Nephron progenitor cell (in vitro differentiated cells): ENCODE measurements around the gene LRFN5.
A peak's percentile ranks its signal among the peaks of the same experiment; 100 is the strongest.
"Not testable (repeated sequence)": the region's sequence is repeated elsewhere in the genome, so short reads cannot be mapped to it uniquely, and the experiment has no call there.

ENCODE experiments used
- DNase-seq: peaks from one replicate; pipeline ENCODE4 v3.0.0; 2021
- H3K27ac Mint-ChIP-seq: 2 replicates; pipeline ENCODE4 v1.8.0; 2021; ENCODE audit warnings: mild to moderate bottlenecking, moderate library complexity, mixed read lengths
- H3K27me3 Mint-ChIP-seq: 2 replicates; pipeline ENCODE4 v1.8.0; 2021; ENCODE audit warnings: mild to moderate bottlenecking, low read depth, mixed read lengths; ENCODE audit not compliant: poor library complexity
- H3K36me3 Mint-ChIP-seq: 2 replicates; pipeline ENCODE4 v1.8.0; 2021; ENCODE audit warnings: low read depth, mixed read lengths
- H3K4me1 Mint-ChIP-seq: 2 replicates; pipeline ENCODE4 v1.8.0; 2021; ENCODE audit warnings: mixed read lengths
- H3K4me3 Mint-ChIP-seq: 2 replicates; pipeline ENCODE4 v1.8.0; 2021; ENCODE audit warnings: mild to moderate bottlenecking, moderate library complexity, mixed read lengths
- H3K9me3 Mint-ChIP-seq: 2 replicates; pipeline ENCODE4 v1.8.0; 2021; ENCODE audit warnings: mild to moderate bottlenecking, moderate library complexity, mixed read lengths
- TF ChIP-seq, protein P1 (sequence below): fragments of 200-600 bp; sonication (generic); IDR thresholded peaks from 2 replicates; pipeline ENCODE4 v1.5.0; 2021; ENCODE audit warnings: antibody characterized with exemption

Gene LRFN5

DNA sequence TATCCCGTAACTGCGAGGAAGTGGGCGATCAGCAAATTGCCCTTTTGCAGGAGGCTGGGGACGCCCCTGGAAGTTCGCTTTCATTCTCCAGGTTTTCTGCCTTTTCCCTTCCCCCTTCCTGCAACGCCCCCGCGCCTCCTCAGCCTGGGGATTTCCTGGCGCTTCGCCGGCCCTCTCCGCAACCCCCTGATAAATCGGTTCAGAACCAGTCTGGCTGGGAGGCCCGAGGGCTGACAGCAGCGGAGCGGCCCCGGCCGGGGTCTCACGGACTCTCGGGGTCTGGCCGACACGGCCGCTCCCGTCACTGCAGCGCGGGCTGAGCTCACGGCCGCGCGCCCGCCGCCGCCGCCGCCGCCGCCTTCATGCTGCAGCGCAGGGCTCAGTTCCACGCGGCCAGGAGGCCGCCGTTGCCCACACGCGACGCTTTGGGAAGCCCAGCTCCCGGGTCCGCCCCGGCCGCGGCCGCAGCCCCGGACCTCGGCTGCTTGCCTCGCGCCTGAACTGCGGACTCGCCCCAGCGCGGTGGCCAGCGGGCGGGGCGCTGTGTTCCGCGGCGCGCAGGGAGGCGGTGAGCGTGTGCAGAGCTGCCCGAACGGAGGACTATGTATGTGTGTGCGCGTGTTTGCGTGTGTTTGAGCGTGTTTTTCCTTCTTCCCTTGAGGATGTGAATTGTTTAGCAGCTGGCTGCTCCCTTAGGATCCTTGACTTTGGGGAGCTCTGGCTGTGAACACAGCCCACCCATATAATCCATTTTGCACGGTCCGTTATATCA, at the start of gene LRFN5:
Gene LRFN5, plus strand, starts transcription at position 345 of the 772 bp plus-strand sequence.
- TF ChIP-seq, protein P1, sequence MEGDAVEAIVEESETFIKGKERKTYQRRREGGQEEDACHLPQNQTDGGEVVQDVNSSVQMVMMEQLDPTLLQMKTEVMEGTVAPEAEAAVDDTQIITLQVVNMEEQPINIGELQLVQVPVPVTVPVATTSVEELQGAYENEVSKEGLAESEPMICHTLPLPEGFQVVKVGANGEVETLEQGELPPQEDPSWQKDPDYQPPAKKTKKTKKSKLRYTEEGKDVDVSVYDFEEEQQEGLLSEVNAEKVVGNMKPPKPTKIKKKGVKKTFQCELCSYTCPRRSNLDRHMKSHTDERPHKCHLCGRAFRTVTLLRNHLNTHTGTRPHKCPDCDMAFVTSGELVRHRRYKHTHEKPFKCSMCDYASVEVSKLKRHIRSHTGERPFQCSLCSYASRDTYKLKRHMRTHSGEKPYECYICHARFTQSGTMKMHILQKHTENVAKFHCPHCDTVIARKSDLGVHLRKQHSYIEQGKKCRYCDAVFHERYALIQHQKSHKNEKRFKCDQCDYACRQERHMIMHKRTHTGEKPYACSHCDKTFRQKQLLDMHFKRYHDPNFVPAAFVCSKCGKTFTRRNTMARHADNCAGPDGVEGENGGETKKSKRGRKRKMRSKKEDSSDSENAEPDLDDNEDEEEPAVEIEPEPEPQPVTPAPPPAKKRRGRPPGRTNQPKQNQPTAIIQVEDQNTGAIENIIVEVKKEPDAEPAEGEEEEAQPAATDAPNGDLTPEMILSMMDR, result no peak
- H3K4me1 Mint-ChIP-seq, result peaks cover 65% of the 10 kb centered on the region
- no peaks in the 10 kb centered on the region for H3K36me3 Mint-ChIP-seq
- no peaks in the 10 kb centered on the region for H3K9me3 Mint-ChIP-seq
- peak within 1 kb of the TSS; percentile 78 for H3K27ac Mint-ChIP-seq
- H3K27me3 Mint-ChIP-seq, result peaks cover 48% of the 10 kb centered on the region
- peak within 1 kb of the TSS; percentile 96 for H3K4me3 Mint-ChIP-seq
- peak; percentile 65 for DNase-seq

DNA sequence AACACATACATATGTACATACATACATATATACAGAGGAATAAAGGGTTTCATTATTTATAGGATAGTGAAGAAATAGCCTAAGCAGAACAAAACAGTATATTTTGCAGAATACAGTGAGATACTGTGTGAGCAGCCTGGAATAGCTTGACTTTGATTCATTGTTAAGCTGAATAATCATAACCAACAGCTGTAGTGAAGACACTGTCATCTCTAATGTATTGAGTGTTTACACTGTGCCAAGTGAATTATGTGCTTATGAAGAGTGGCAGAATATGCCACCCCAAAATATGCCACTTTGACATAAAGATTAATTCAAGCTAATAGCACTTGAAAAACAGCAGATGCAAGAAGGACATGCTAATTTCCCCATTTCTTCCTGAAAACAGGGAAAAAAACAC, 48.2 kb upstream of the LRFN5 start:
- H3K36me3 Mint-ChIP-seq, result no peaks in the 10 kb centered on the region
- H3K9me3 Mint-ChIP-seq, result no peaks in the 10 kb centered on the region
- no peaks in the 10 kb centered on the region for H3K4me1 Mint-ChIP-seq
- H3K27me3 Mint-ChIP-seq, result no peaks in the 10 kb centered on the region
- no peak overlapping the region for H3K27ac Mint-ChIP-seq
- no peak for DNase-seq
- TF ChIP-seq, protein P1, result no peak
- no peak overlapping the region for H3K4me3 Mint-ChIP-seq

DNA sequence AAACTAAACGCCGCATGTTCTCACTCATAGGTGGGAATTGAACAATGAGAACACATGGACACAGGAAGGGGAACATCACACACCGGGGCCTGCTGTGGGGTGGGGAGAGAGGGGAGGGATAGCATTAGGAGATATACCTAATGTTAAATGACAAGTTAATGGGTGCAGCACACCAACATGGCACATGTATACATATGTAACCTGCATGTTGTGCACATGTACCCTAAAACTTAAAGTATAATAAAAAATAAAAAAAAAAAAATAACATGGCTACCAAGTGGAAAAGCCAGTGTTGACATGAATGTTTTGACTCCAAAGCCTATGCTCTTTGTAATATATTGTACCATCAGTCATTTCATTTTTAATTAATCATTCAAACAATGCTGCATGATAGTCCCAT, 39.8 kb upstream of the LRFN5 start:
- not testable (repeated sequence) for H3K27me3 Mint-ChIP-seq, H3K4me1 Mint-ChIP-seq, H3K27ac Mint-ChIP-seq, H3K9me3 Mint-ChIP-seq, DNase-seq, H3K36me3 Mint-ChIP-seq, H3K4me3 Mint-ChIP-seq

DNA sequence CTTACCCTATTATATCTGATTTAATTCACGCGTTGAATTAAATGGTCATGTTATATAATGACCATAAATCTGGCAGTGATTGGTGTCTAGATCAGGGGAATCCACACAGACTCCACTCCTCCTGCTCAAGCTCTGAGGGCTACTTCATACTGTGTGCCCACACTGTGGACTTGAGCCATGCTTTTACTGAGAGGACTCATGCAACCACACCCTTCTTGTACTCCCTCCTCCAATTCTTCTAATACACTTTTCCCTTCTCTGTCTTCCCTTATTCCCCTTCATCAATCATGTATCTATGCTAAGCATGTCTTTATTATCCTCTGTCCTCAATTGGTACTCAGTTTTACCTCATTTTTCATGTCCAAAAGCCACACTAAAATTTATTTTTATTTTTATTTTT, 37.7 kb upstream of the LRFN5 start:
- H3K27ac Mint-ChIP-seq, result no peak overlapping the region
- H3K9me3 Mint-ChIP-seq, result peaks cover 8% of the 10 kb centered on the region
- H3K4me3 Mint-ChIP-seq, result no peak overlapping the region
- no peaks in the 10 kb centered on the region for H3K4me1 Mint-ChIP-seq
- TF ChIP-seq, protein P1, result no peak
- H3K27me3 Mint-ChIP-seq, result no peaks in the 10 kb centered on the region
- no peaks in the 10 kb centered on the region for H3K36me3 Mint-ChIP-seq
- DNase-seq, result no peak

DNA sequence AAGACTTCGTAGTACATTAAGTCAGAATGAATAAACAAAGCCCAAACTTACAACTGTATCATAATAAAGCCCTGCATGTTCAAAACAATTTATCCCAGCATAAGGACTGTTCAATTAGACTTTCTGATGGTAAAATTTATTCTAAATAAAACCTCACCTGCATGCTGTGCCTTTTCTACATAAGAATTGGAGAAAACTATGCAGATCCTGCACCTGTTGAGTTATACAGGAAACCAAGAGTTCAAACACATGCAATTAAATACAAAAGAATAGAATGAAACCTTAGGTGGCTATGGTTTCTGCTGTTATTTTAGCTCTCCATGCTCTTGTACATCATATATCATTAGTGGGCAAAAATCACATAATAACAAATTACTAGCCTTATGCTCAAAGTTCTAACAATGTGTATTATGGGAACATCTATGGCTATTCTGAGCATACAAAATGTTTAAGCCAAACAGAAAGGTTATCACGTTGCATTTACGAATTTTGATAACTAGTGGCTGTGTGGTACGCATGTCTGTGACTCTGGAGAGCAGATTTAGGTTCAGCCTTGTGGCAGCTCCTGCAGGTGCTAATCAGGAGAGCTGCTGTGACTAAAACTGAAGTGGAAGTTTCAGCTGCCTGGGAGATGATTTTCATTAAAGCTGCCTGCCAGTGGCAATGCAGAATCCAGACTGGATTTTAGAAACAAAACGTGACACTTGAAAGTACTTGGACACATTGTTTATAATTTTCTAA, 36.1 kb upstream of the LRFN5 start:
- no peaks in the 10 kb centered on the region for H3K4me1 Mint-ChIP-seq
- H3K9me3 Mint-ChIP-seq, result peaks cover 8% of the 10 kb centered on the region
- H3K36me3 Mint-ChIP-seq, result no peaks in the 10 kb centered on the region
- TF ChIP-seq, protein P1, result no peak
- H3K4me3 Mint-ChIP-seq, result no peak overlapping the region
- H3K27ac Mint-ChIP-seq, result no peak overlapping the region
- no peaks in the 10 kb centered on the region for H3K27me3 Mint-ChIP-seq
- DNase-seq, result no peak

DNA sequence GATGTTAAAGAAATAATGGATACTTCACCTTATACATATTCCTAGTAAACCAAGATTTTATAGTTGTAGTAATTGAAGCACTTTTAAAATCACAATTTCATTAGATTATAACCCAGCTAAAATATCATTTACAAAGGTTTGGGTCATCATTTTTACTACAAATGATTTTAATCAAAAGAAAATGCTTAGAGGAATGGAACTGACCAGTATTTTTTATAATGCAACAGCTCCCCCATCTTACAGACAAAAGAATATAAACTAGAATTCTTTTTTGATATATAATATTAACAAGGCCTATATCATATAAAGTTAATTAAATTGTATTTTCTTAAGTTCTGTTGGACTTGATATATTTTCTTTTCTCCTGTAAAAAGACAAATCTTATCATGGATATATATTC, 20.4 kb upstream of the LRFN5 start:
- TF ChIP-seq, protein P1, result no peak
- no peak for DNase-seq

More for the DNA sequence above, 20.4 kb upstream of the LRFN5 start:
- Mint-ChIP-seq H3K36me3 (peaks cover 8% of the 10 kb centered on the region), H3K4me1 (no peaks in the 10 kb centered on the region), H3K27me3 (no peaks in the 10 kb centered on the region), H3K4me3 (no peak overlapping the region), H3K9me3 (no peaks in the 10 kb centered on the region), H3K27ac (no peak overlapping the region)
